H9 (cell line): Measurements from ENCODE around the gene NTSR1. TPM values are rescaled to one million over a fixed set of nuclear protein-coding genes. Genes with fewer than 3 reads are reported as not detected.

Experiments used
- DNase-seq: peaks from one replicate; pipeline ENCODE4 v3.0.0-alpha.2; 2017
- H2AFZ ChIP-seq: one replicate; pipeline ENCODE4 v1.6.1; 2013; ENCODE audit warnings: mild to moderate bottlenecking, low read length, control low read depth, moderate library complexity
- H2AK5ac ChIP-seq: 2 replicates; pipeline ENCODE4 v1.6.1; 2013; ENCODE audit warnings: low read length, control low read depth, mixed read lengths; ENCODE audit not compliant: insufficient read length
- H2BK120ac ChIP-seq: one replicate; pipeline ENCODE4 v1.6.1; 2013; ENCODE audit warnings: low read depth, mild to moderate bottlenecking, low read length, control low read depth, inconsistent platforms; ENCODE audit not compliant: poor library complexity, severe bottlenecking
- H2BK12ac ChIP-seq: 2 replicates; pipeline ENCODE4 v1.6.1; 2013; ENCODE audit warnings: low read length, control low read depth, mixed read lengths, low read depth; ENCODE audit not compliant: insufficient read length
- H2BK15ac ChIP-seq: 2 replicates; pipeline ENCODE4 v1.6.1; 2013; ENCODE audit warnings: low read depth, low read length, control low read depth
- H2BK20ac ChIP-seq: one replicate; pipeline ENCODE4 v1.6.1; 2013; ENCODE audit warnings: low read depth, mild to moderate bottlenecking, low read length, control low read depth, inconsistent platforms; ENCODE audit not compliant: poor library complexity, severe bottlenecking
- H2BK5ac ChIP-seq: 2 replicates; pipeline ENCODE4 v1.6.1; 2013; ENCODE audit warnings: low read length, control low read depth, mixed read lengths; ENCODE audit not compliant: insufficient read length
- H3K14ac ChIP-seq: 2 replicates; pipeline ENCODE4 v1.6.1; 2013; ENCODE audit warnings: low read length, control low read depth; ENCODE audit not compliant: insufficient read depth
- H3K18ac ChIP-seq: 2 replicates; pipeline ENCODE4 v1.6.1; 2013; ENCODE audit warnings: low read depth, mild to moderate bottlenecking, mixed read lengths, low read length, control low read depth; ENCODE audit not compliant: insufficient read length
- H3K23ac ChIP-seq: 2 replicates; pipeline ENCODE4 v1.6.1; 2013; ENCODE audit warnings: low read length, control low read depth, mixed read lengths, low read depth; ENCODE audit not compliant: insufficient read length
- H3K23me2 ChIP-seq: 2 replicates; pipeline ENCODE4 v1.6.1; 2013; ENCODE audit warnings: low read depth, mild to moderate bottlenecking, mixed read lengths, low read length, control low read depth; ENCODE audit not compliant: insufficient read length, poor library complexity, severe bottlenecking
- H3K27ac ChIP-seq: 2 replicates; pipeline ENCODE4 v1.5.1; 2013; ENCODE audit warnings: low read length, control low read depth, mixed read lengths, low read depth; ENCODE audit not compliant: insufficient read length
- H3K27me3 ChIP-seq: 2 replicates; pipeline ENCODE4 v1.6.1; 2013; ENCODE audit warnings: low read length, control low read depth, inconsistent platforms; ENCODE audit not compliant: insufficient read depth
- H3K4ac ChIP-seq: 2 replicates; pipeline ENCODE4 v1.6.1; 2013; ENCODE audit warnings: low read depth, mild to moderate bottlenecking, control low read depth, inconsistent platforms, low read length, moderate library complexity
- H3K4me1 ChIP-seq: 2 replicates; pipeline ENCODE4 v1.6.1; 2013; ENCODE audit warnings: low read length, control low read depth, inconsistent platforms; ENCODE audit not compliant: insufficient read depth
- H3K4me2 ChIP-seq: 2 replicates; pipeline ENCODE4 v1.6.1; 2013; ENCODE audit warnings: low read length, control low read depth, mixed read lengths; ENCODE audit not compliant: insufficient read length, insufficient read depth
- H3K56ac ChIP-seq: 2 replicates; pipeline ENCODE4 v1.6.1; 2013; ENCODE audit warnings: low read depth, mild to moderate bottlenecking, mixed read lengths, low read length, control low read depth; ENCODE audit not compliant: insufficient read length
- H3K79me1 ChIP-seq: 2 replicates; pipeline ENCODE4 v1.6.1; 2013; ENCODE audit warnings: low read depth, mild to moderate bottlenecking, moderate library complexity, low read length, control low read depth, inconsistent platforms; ENCODE audit not compliant: insufficient read depth, poor library complexity, severe bottlenecking
- H3K79me2 ChIP-seq: 2 replicates; pipeline ENCODE4 v1.6.1; 2013; ENCODE audit warnings: low read length, control low read depth, inconsistent platforms; ENCODE audit not compliant: insufficient read depth
- H3K9ac ChIP-seq: 2 replicates; pipeline ENCODE4 v1.6.1; 2013; ENCODE audit warnings: low read length, control low read depth, mixed read lengths; ENCODE audit not compliant: insufficient read length; ENCODE audit errors: extremely low read depth
- H3K9me3 ChIP-seq: one replicate; pipeline ENCODE4 v1.6.1; 2013; ENCODE audit warnings: low read depth, low read length, inconsistent platforms; ENCODE audit not compliant: control insufficient read depth
- H3T11ph ChIP-seq: one replicate; pipeline ENCODE4 v1.6.1; 2013; ENCODE audit warnings: mild to moderate bottlenecking, low read length, control low read depth, inconsistent platforms
- H4K20me1 ChIP-seq: one replicate; pipeline ENCODE4 v1.6.1; 2013; ENCODE audit not compliant: control insufficient read depth, insufficient read length, insufficient read depth
- H4K5ac ChIP-seq: 2 replicates; pipeline ENCODE4 v1.6.1; 2013; ENCODE audit warnings: low read depth, mild to moderate bottlenecking, mixed read lengths, low read length, control low read depth; ENCODE audit not compliant: insufficient read length
- H4K8ac ChIP-seq: replicated peaks from 2 replicates; pipeline ENCODE4 v1.6.1; 2013; ENCODE audit warnings: low read length, control low read depth, mixed read lengths, low read depth; ENCODE audit not compliant: insufficient read length
- H4K91ac ChIP-seq: 2 replicates; pipeline ENCODE4 v1.6.1; 2013; ENCODE audit warnings: low read depth, mild to moderate bottlenecking, moderate library complexity, mixed read lengths, low read length, control low read depth; ENCODE audit not compliant: insufficient read length
- H3K27ac Mint-ChIP-seq, 3 experiments: 2 replicates in 2 of 3; 3 replicates in 1 of 3; pipeline ENCODE4 v1.8.0; 2020 to 2021; ENCODE audit warnings: mixed read lengths in 3 of 3, mild to moderate bottlenecking in 1 of 3, moderate library complexity in 1 of 3
- H3K27me3 Mint-ChIP-seq: 2 replicates; pipeline ENCODE4 v1.8.0; 2021; ENCODE audit warnings: low read depth, mild to moderate bottlenecking, moderate library complexity, mixed read lengths
- H3K36me3 Mint-ChIP-seq, 3 experiments: 2 replicates in 2 of 3; 3 replicates in 1 of 3; pipeline ENCODE4 v1.8.0; 2020 to 2021; ENCODE audit warnings: low read depth in 3 of 3, mixed read lengths in 3 of 3; ENCODE audit not compliant: insufficient read depth in 1 of 3
- H3K4me1 Mint-ChIP-seq, 2 experiments: 2 replicates each; pipeline ENCODE4 v1.8.0; 2020; ENCODE audit warnings: mixed read lengths in 2 of 2
- H3K4me3 Mint-ChIP-seq, 2 experiments: 2 replicates in 1 of 2; 3 replicates in 1 of 2; pipeline ENCODE4 v1.8.0; 2020 to 2021; ENCODE audit warnings: mild to moderate bottlenecking in 2 of 2, mixed read lengths in 2 of 2, moderate library complexity in 1 of 2
- H3K9me3 Mint-ChIP-seq, 2 experiments: 2 replicates in 1 of 2; 3 replicates in 1 of 2; pipeline ENCODE4 v1.8.0; 2020; ENCODE audit warnings: mild to moderate bottlenecking in 2 of 2, mixed read lengths in 2 of 2, moderate library complexity in 1 of 2
- WGBS: extraction: QIAGEN DNeasy Blood & Tissue Kit; methylation state at CpG from one replicate; pipeline ENCODE4 v1.1.7; 2013; ENCODE audit warnings: missing lambda C conversion rate, low lambda C conversion rate, mixed read lengths; ENCODE audit not compliant: insufficient read length; ENCODE audit errors: extremely low coverage; 5-methylcytosine and 5-hydroxymethylcytosine counted together
- total RNA-seq: library from RNA; stranded (reverse); gene quantifications from 2 replicates; pipeline ENCODE4 v1.2.1, GENCODE V29; 2021
- TF ChIP-seq, protein P1 (sequence below): fragments of 200-600 bp; sonication (generic); conservative IDR thresholded peaks from 3 replicates; pipeline ENCODE4 v1.8.0; 2021; ENCODE audit warnings: antibody characterized with exemption, mild to moderate bottlenecking

Gene NTSR1
- total RNA-seq, 1 experiment from 2014 or later = 0.11 TPM

DNA sequence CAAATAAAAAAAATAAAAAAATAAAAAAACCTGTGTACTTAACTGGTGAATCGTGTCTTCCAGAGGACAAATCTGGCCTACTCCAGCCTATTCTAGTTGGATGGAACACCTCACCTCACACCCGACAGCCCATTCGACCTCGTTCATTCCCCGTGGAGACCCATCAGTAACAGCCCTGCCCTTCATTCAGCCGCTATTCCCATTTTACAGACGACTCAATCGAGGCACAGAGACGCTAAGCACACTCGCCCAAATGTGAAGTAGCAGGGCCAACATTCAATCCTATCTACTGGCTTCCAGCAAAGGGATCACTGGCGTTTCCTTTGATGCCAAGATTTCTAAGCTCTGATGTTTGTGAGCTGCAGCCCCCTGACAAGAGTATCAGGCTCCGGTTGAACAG lies 1.8 kb upstream of the NTSR1 start:
- H3K23ac ChIP-seq = no peak overlapping the region
- no peak overlapping the region for H2BK12ac ChIP-seq
- H2BK120ac ChIP-seq = no peak overlapping the region
- H3T11ph ChIP-seq = no peak overlapping the region
- H2BK5ac ChIP-seq = no peak overlapping the region
- Mint-ChIP-seq H3K27me3 (peaks cover 68% of the 10 kb centered on the region), H3K9me3 (peaks cover 0 to 2% of the 10 kb centered on the region in 2 experiments; a peak in 1 of 5 replicates), H3K4me1 (peaks cover 5 to 12% of the 10 kb centered on the region in 2 experiments), H3K4me3 (no peak overlapping the region; a peak in 1 of 5 replicates), H3K27ac (no peak overlapping the region), H3K36me3 (no peaks in the 10 kb centered on the region)
- H3K9ac ChIP-seq = no peak overlapping the region
- H4K8ac ChIP-seq = no peak overlapping the region
- no peak overlapping the region for H4K91ac ChIP-seq
- H3K79me1 ChIP-seq = no peaks in the 10 kb centered on the region
- no peaks in the 10 kb centered on the region for H3K4me1 ChIP-seq
- peaks cover 12% of the 10 kb centered on the region; the same call in 1 of the 2 replicates for H3K27me3 ChIP-seq
- H3K4me2 ChIP-seq = no peak overlapping the region
- no peak for DNase-seq
- TF ChIP-seq, protein P1, sequence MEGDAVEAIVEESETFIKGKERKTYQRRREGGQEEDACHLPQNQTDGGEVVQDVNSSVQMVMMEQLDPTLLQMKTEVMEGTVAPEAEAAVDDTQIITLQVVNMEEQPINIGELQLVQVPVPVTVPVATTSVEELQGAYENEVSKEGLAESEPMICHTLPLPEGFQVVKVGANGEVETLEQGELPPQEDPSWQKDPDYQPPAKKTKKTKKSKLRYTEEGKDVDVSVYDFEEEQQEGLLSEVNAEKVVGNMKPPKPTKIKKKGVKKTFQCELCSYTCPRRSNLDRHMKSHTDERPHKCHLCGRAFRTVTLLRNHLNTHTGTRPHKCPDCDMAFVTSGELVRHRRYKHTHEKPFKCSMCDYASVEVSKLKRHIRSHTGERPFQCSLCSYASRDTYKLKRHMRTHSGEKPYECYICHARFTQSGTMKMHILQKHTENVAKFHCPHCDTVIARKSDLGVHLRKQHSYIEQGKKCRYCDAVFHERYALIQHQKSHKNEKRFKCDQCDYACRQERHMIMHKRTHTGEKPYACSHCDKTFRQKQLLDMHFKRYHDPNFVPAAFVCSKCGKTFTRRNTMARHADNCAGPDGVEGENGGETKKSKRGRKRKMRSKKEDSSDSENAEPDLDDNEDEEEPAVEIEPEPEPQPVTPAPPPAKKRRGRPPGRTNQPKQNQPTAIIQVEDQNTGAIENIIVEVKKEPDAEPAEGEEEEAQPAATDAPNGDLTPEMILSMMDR = no peak
- H2BK20ac ChIP-seq = no peak overlapping the region
- peaks cover 6% of the 10 kb centered on the region for H4K20me1 ChIP-seq
- no peak overlapping the region for H3K18ac ChIP-seq
- peaks cover 15% of the 10 kb centered on the region for H3K23me2 ChIP-seq
- WGBS = no CpG with 5 or more reads among the region's 12 CpGs
- H2AK5ac ChIP-seq = no peak overlapping the region
- no peak overlapping the region for H2AFZ ChIP-seq
- no peak overlapping the region for H3K4ac ChIP-seq
- H3K56ac ChIP-seq = no peak overlapping the region
- no peaks in the 10 kb centered on the region for H3K9me3 ChIP-seq
- H4K5ac ChIP-seq = no peak overlapping the region
- H3K27ac ChIP-seq = no peak overlapping the region
- H2BK15ac ChIP-seq = no peak overlapping the region
- H3K79me2 ChIP-seq = no peaks in the 10 kb centered on the region
- H3K14ac ChIP-seq = no peak overlapping the region
